ACHN (cell line): ENCODE results near the gene LRIG3.
"Not testable (repeated sequence)": the region's sequence is repeated elsewhere in the genome, so short reads cannot be mapped to it uniquely, and the experiment has no call there.

Experiments used
- DNase-seq: peaks from one replicate; pipeline ENCODE4 v3.0.0-alpha.2; 2015
- in situ Hi-C: cut with HindIII; loops from 2 replicates; pipeline ENCODE4 v1.10.0; 2017; ENCODE audit warnings: low sequenced_read_pairs, low pct_ligation_motif_present, low pct_unique_long_range_greater_than_20kb

Gene LRIG3

GRCh38 chr12:58916161-58916621 lies 4.1 kb downstream of the LRIG3 start:
- in situ Hi-C loops, result no loop called here
- no peak for DNase-seq

DNA sequence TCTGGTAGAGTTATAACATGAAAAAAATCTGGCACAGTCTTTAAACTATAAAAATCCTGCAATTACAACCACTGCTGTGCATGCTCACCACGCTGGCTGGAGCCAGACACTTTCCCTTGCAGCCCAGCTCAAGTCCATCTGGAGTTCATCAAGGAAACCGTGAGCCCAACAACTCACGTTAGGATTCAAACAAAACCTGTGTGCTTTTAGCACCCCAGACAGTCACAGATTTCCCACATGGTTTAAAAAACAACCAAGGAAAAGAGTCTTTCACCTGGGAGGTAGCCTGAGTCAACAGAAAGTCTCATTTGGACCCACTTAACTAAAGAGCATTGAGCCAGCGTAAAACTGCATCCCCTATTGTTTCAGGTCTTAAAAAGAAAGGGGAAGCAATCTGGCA lies 4.7 kb downstream of the LRIG3 start:
- peak; percentile 45 for DNase-seq
- in situ Hi-C loops, result no loop called here

- no peak for DNase-seq
- in situ Hi-C loops, result no loop called here
These were observed 5.3 kb downstream of the LRIG3 start for GRCh38 chr12:58915037-58915436.

DNA sequence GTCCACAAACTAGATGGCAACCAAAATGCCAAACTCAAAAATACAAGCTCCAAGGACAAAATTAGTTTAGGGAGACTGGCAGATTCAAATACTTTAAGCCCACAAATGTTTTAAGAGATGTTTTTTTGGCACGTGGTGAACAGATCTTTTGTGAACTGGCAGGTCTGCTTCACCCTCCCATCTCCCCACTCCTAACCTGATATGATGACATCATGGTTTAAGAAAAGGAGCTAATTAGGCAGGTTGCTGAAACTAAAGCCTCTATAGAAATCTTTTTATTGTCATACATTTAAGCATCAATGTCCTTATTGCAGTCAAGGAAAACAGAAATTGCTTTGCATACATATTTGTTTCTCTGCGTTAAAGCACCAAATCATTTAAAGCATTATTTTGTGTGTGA lies 5.8 kb downstream of the LRIG3 start:
- in situ Hi-C loops, result no loop called here
- DNase-seq, result no peak

- in situ Hi-C loops, result no loop called here
- DNase-seq, result no peak
These were observed 12.9 kb downstream of the LRIG3 start for GRCh38 chr12:58907391-58907790.

DNA sequence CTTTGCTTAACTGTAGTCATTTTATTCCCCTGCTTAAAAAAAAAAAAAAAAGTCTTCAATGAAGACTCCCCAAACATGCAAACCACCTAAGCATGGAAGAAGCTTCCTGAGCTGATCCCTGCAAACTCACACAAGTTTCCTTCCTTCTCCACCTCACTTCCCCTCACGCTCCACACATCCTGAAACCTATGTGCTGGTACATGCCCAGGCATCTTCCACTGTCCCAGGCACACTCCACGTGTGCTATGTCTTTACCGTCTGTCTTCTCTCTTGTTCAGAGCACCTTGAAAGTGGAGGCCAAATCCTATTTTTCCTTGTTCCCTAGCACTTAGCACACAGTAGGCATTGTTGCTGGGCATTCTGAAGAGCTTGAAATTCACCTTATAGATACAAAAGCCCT lies 13.4 kb downstream of the LRIG3 start:
- no peak for DNase-seq
- in situ Hi-C loops, result no loop called here

DNA sequence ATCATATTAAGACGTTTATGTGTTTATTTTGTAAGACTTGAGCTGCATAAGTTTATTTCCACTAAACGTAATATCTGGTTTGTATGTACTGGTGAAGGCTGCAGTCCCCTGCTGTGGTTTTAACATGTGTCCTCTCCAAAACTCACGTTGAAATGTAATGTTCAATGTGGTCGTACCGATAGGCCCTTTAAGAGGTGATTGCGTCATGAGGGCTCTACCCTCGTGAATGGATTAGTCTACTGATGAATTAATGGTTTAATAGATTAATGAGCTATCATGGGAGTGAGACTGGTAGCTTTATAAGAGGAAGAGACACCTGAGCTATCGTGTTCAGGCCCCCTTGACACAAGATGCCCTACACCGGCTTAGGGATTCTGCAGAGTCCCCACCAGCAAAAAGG lies 14.9 kb downstream of the LRIG3 start:
- in situ Hi-C loops, result no loop called here
- DNase-seq, result no peak

GRCh38 chr12:58902726-58903125 lies 17.6 kb downstream of the LRIG3 start:
- in situ Hi-C loops, DNase-seq: not testable (repeated sequence)

- no peak for DNase-seq
- in situ Hi-C loops, result no loop called here
These were observed 18.6 kb downstream of the LRIG3 start for GRCh38 chr12:58901664-58902063.

- in situ Hi-C loops, result no loop called here
- no peak for DNase-seq
These were observed 22.3 kb downstream of the LRIG3 start for GRCh38 chr12:58897969-58898368.

DNA sequence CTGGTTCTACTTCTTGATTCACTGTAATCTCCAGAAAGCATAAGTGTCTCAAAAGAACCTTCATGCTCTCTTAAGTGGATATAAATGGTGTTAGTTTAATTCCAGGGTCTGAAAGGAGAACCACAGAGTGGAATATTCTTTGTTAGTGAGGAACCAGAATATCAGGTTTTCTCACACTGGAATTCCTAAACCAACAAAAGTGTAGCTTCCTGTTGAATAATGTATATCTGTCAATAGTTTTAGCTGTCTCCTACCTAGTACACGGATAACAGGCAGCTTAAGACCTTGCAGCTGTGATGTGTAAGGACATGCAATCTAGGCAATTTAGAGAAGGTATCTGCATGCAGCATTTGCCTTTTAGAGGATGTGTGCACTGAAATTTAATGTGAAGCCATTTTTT lies 24.0 kb downstream of the LRIG3 start:
- in situ Hi-C loops, result no loop called here

DNA sequence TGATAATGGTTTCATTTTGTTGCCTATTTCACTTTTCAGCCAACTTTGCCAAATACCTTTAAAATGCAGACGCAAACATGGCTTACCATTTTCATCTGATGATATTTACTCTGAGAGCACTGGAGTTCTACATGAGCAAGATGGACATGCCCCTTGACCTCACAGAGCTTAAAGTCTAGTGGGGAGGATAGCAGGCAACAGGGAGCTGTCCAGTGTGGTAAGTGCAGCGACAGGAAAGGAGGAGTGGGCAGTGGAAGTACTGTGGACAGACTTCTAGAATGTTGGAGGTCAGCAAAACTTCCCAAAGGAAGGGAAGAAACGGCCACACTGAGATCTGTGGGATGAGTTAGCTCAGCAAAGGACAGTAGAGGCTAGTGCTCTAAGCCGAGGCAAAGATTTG lies 25.3 kb downstream of the LRIG3 start:
- DNase-seq, result no peak
- in situ Hi-C loops, result no loop called here

More for the DNA sequence above, 24.0 kb downstream of the LRIG3 start:
- DNase-seq, result no peak

DNA sequence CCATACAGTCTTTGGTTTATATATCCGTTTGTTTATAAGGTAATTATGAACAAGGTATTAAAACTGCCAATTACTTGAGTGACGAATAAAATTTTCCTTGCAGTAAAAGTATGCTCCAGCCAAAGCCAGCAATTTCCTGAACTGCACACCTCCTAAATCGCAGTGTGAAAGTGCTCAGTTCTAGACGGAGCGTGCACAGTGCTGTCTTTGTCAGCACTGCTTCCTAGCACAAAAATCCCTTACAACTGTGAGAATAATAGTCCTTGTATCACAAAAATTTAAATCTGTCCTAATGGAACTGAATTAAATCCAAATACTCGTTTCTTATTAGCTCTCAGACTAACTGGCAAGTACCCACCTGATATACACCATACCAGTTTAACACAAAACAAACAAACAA lies 26.3 kb downstream of the LRIG3 start:
- DNase-seq, result no peak
- in situ Hi-C loops, result no loop called here

GRCh38 chr12:58893495-58893894 lies 26.8 kb downstream of the LRIG3 start:
- DNase-seq, result no peak
- in situ Hi-C loops, result no loop called here

DNA sequence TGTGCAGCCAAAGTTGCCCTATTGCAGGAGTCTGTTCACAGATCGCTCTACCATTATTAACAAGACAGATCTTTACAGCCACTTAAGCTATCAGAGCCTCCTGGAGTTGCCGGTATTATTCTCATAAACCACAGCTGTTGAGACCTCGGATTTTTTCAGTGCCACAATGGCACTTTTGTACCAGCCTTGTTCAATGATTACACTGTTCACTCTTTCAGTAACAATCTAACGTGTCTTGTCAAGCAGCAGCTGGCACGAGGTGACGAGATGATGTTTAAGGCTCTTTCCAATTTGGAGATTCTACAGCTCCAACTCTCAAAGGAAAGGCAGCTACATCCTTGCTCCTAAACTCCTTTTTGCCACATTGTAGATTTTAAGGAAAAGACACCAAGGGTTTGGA lies 30.7 kb downstream of the LRIG3 start:
- DNase-seq, result no peak
- in situ Hi-C loops, result no loop called here

- peak; percentile 92 for DNase-seq
- in situ Hi-C loops, result no loop called here
These were observed 32.0 kb downstream of the LRIG3 start for GRCh38 chr12:58888131-58888783.

GRCh38 chr12:58887068-58887467 lies 33.2 kb downstream of the LRIG3 start:
- in situ Hi-C loops, result no loop called here
- DNase-seq, result no peak

DNA sequence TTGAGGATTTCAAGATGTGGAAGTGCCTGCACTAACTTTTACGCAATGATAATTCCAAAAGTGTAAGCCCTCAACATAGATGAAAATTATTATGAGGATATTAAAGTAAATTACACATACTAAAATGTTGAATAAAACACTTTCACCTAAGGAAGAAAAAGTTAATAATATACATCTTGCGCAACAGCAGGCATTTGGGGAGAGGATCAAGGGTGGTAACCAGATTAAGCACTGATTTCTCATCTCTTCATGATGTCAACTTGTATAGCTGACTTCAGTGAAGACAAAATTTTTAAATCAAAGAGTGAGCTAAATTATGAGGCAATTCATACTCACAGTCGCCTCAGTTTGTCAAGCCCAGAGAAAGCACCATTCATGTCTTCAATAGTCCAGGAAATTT lies 33.8 kb downstream of the LRIG3 start:
- in situ Hi-C loops, result no loop called here
- DNase-seq, result no peak

GRCh38 chr12:58884916-58885315 lies 35.4 kb downstream of the LRIG3 start:
- in situ Hi-C loops, result no loop called here
- no peak for DNase-seq

- no peak for DNase-seq
- in situ Hi-C loops, result no loop called here
These were observed 36.5 kb downstream of the LRIG3 start for GRCh38 chr12:58883576-58884334.
